Right renal cortex interstitium (tissue), 3 donors: Measurements from ENCODE around the gene HOXA6. TPM values are rescaled to one million over a fixed set of nuclear protein-coding genes. Genes with fewer than 3 reads are reported as not detected.

ENCODE experiments used
- DNase-seq, 3 donors: peaks; one replicate each; pipeline ENCODE4 v3.0.0-alpha.2; 2013; ENCODE audit warnings: low read depth in 3 of 3, low spot score in 2 of 3
- polyA plus RNA-seq, 3 donors: library from polyadenylated mRNA; unstranded; fragments of 120-200 nt; gene quantifications; one replicate each; pipeline ENCODE4 v1.2.1, GENCODE V29; 2013; ENCODE audit not compliant: insufficient read length in 3 of 3

The HOXA6 gene
- polyA plus RNA-seq, 3 donors, result 18.7 to 24.4 (median 22.0) TPM

DNA sequence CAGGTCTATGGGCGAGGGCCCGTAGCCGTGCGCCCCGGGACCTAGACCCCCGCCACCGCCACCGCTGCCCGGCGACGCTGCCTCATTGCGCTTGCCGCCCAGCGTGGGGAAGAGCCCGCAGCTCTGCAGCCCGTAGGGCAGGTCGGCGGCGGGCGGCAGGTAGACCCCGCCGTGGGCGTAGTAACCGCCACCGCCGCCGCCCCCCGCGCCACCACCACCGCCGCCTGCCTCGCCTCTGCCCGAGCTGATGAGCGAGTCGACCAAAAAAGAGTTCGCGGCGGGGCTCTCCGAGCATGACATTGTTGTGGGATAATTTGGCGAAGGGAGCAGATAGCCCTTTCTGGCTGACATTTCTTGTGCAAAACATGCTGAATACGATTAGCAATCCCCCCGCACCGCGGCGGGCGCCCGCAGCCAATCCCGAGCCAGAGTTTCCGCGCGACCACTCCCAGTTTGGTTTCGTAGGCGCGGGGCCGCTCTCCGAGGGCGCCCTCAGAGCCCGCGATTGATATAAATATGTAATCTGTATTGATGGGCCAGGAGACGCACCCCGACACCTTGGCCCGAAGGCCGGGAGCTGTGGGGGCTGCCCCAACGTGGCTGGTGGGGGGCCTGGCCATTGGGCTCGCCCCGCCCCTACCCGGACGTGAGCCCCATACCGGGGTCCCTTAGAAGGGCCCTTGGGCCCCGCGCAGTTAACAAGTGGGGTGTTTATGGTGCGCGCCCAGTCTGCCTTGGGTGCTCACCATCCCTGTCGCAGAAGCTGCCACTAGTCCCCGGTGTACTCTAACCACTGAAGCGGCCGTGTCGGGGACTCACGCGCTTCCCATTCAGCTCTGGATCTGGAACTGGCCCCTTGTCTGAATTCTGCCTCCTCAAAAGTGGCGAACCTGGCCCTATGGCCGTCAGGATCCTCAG is 26.6 kb upstream of the HOXA6 start, which contains the start of gene HOXA10:
TSS of gene HOXA10 (minus strand) at position 365 of the 918 bp plus-strand sequence. CDS start at position 351, 14 bp downstream.
- no peak for DNase-seq

DNA sequence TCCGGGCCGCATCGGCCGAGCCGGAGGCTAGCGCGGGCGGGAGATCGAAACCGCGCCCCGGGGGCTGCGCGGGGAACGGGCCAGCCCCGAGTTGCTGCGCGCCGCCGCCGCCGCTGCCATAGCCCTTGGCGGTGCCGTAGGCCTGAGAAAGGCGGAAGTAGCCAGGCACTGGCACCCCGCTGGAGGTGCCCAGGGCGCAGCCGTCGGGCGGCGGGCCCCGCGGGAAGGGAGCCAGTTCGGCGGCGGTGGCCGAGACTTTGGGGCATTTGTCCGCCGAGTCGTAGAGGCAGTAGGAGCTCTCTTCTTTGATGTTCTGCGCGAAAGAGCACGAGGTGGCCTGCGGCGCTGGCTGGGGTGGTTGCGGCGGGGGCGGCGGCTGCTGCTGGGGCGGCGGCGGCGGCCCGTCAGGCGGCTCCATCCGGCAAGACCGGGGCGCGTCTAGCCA is 26.0 kb upstream of the HOXA6 start:
- no peak for DNase-seq

DNA sequence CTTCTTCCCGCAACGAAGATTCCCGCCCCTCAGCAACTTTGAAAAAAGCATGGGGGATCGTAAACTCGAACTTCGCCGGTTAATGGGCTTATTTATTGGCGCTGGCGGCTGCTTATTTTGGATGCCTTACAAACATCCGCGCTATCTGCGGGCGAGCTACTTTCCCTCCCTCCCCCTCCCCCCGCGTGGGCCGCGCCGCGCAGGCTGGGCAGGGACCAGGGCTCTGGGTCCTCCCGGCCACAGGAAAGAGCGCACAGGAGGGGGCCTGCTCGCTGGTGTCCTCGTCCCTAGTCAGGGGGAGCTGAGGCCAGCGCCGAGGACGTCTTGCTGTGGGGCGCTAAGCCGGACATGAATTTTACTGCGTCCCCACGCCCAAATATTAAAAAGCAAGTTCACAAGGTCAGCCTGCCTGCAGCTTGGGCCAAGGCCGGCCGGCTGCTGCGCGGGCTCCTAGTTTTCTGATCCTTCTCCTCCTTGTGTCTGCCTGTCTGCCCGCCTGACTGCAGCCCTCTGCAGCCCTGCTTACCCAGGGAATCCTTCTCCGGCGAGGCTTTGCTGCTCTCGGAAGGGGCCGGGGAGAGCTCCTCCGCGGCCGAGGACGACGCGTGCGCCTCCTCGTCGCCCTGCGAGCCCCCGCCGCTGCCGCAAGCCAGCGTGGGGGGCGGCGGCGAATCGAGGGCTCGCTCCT is 25.4 kb upstream of the HOXA6 start:
- DNase-seq, result no peak

DNA sequence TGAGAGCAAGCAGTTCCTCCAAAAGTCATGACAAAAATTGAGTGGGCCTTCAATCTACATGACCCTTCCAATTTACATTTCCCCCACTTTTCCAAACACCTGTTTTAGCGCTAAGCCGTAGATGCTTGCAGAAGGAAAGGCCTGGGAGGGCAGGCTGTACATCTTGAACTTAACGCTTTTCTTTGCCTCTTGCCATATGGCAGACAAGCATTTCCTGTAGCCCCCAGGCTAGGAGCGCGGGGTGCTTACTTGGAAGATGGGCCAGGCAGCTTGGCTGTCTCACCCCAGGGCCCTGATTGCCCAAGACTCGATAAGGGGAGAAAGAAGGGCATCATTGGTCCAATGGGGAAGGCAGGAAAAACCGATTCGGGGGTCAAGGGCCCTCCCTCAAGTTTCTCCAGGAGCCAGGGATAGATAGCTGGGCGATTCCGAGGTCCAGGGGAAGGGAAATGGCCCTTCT is 24.8 kb upstream of the HOXA6 start:
- no peak for DNase-seq

DNA sequence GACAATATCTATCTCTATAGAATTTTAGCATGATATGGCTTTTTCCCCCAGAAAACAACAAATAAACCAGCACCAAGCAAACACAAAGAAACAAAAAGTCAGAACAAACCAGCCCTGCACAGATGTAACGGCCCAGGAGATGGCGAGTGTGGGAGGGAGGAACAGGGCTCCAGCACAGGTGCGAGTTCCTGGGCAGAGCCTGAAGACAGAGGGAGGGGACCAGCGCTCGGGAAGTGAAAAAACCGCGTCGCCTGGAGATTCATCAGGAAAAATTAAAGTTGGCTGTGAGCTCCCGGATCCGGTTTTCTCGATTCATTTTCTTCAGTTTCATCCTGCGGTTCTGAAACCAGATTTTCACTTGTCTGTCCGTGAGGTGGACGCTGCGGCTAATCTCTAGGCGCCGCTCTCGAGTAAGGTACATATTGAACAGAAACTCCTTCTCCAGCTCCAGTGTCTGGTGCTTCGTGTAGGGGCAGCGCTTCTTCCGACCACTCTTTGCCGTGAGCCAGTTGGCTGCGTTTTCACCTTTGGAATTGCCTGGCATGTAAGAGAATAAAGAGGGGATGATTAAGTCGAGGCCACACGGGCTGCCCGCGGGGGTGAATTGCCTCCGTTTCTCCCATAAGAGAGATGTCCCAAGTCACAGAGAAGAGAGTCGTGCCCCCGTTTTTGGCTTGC is 24.2 kb upstream of the HOXA6 start:
- DNase-seq, result no peak

DNA sequence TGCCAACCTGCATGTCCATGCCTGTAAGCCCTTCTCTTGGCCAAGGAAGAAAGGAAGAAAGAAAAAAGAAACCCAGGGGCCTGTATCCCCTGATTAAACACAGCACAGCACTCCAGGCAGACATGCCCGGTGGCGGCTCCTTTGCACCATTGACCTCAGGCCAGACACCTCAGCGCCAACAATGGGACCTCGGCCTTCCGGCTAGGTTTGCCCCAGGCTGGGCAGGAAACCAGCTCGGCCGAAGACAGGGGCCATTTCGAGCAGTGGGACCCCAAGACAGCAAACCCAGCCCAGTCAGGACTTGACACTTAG is 23.7 kb upstream of the HOXA6 start:
- DNase-seq, result no peak

DNA sequence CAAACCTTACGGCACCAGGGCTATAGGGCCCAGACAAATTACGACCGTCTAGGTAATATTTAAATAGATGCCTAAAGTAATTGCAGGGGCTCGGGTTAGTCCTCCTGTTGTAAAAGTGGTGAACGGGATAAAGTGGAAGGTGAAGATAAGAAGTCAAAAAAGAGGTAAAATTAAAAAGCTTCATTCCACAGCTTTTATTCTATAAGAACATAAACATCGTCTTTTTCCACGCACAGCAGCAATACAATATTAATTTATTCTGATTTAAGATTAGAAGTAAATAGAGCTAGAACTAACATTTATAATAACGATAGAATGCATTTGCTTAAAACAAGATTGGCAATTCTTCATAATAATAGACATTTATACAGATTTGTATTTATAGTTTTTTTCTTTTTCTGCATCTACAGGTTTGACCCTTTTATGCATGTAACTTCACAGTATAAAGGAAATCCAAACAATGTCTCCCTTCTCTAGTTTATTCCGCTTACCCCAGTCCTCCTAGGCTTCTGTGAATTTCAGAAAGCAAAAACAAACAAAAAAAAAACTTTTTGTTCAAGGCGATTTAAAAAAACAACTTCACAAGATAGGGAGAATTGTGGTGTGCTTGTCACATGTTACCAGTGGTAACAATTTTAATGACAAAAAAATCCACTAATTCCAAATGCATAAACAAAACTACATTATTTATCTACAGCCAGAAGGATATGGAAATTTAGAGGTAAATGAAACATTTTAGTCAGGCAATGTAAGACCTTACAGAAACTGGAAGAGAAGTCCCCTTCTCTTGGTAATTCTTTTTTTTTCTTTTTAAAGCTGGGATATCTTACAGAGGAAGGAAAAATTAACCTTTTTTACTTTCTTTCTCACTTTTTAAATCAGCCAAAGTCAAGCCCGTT is 23.1 kb upstream of the HOXA6 start:
- DNase-seq, result no peak

DNA sequence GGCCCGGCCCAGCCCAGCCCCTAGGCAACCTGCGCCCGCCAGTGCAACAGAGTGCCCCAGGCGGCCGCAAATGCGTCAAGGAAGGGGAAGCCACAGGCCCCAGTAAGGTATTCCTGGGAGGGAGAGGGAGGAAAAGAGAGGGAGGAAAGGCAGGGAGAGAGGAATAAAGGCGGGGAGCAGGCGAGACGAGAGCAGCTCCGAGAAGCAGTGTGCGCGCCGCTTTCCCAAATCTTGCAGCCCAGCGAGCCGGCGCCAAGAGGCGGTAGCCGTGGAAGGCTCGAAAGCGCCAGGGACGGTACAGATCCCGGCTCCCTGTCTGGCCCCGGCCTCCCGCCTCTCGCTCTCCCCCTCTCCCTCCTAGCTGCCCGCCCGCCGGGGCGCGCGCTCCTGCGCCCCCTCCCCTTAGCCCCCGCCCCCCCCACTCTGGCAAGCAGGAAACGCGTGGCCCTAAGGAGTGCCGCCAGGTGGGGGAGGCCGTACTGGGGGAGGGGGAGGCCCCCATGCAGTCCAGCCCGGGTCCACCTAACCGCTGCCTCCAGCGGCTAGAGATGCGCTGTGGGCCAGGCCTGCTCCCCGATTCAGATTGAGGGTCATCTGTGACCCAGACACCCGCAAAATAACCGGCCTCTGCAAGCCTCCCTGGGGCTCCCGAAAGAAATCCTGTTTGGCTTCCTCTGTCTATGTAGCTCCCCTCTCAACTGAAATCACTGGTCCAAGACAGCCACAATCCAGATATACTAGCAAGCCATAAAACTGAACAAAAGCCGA is 22.3 kb upstream of the HOXA6 start:
- no peak for DNase-seq

DNA sequence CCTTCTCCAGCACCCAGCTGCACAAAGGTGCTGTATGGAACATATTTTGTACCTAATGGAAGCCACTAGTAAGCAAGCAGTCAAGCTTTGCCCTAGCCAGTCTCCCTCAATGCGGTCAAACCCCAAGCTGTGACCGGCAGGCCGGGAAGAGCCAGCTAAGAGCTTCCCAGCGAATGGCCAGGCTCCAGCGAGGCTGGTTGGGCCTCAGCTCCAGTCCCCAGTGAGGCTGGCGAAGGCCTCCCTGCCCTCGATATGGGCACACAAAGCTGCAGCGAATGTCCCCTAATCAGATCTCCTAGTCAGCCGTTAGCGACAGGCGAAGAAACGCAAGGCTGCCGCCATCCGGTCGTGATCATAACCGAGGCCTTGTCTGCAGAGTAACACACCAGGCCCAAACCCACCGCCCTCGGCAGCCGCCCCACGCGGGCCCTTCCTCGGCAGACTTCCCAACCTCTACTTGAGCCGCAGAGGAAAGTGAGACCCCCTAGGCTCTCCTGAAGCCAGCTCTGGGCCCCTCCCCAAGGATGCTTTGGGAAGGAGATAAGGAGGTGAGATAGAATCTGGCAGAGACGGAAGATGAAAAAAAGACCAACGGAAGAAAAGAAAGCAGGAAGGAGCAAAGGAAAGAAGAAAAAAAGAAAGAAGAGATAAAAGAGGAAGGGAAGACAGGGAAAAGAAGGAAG is 20.8 kb upstream of the HOXA6 start:
- DNase-seq, result no peak

DNA sequence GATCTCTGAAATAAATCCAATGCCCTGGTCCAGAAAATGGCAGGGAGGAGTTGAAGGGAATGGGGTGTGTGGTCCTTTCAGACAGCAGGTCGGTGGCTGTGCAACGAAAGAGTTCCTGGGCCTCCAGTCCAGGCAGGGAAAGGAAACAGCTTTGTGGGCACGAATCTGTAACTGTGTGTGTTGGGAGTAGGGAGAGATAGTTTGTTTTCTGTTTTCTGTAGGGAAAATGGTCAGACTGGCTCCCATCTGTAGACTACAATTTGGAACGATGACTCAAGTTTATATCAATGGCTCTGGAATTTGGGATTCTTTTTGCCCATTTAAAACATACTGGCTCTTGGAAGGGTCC is 20.3 kb upstream of the HOXA6 start:
- no peak for DNase-seq

DNA sequence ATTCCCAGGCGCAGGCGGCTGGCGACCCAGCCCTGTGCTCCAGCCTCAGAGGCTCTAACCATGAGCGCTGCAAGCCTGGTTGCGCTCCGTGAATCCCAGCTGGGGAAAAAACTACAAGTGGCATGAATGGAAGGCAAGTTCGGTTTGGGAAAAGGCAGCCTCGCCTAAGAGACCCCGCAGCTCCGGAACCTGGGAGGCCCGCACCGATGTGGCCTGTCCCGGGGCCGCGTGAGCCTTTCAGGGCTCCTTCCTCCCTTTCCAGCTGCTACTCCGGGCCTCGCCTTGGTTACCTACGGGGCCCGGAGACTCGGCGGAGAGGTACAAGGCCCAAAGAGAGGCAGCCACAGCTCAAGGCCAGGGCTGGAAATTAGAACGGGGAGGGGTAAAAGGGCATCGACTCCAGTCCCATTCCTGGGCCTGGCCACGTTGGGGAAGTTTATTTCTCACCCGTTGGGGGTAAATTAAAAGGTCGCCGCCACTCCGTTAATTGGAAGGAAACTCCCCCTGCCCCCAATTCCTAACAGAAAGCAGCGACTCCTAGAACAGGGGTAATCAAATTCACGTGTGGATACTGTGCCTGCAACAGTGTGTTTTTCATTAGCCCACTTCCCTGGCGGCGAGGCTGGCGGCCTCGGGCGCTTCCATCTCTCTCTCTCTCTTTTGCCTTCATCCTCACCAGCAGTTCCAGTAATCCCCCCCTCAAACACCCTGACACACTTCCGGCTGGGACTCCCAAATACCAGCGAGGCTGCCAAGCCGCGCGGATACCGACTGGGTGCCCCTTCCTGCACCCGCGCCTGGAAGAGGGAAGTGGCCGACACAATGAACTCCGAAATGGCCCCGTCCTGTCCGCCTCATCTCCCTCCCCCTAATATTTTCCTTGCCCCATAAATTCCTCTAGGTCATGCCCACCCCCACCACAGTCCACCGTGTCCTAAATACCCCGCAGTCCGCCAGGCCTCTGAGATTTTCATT is 19.2 kb upstream of the HOXA6 start:
- DNase-seq, result no peak

DNA sequence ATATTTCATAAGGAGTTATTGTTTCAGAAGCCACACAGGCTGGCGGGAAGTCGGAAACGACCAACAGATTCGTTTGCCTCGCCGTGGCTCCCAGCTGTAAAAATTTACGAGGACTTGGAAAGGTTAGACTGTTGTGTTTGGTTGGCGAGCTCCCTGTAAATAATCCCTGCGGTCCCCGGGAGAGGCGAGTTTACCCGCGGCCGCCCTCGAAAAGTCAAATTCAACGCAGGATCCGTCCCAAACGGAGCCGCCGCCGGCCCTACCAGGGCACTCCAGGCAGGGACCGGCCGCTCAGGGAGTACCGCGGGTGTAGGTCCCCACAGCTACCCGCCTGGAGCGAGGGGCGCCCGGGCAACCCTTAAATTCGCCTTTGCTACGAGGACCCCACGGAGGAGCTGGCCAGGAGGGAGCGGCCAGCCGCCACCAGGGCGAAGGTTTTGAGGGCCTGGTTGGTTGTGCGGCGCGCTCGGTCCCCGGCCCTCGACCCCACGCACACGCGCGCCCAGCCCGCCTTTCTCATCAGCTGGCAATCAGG is 18.5 kb upstream of the HOXA6 start:
- peak in 1 of 3 donors; percentile 81 for DNase-seq

DNA sequence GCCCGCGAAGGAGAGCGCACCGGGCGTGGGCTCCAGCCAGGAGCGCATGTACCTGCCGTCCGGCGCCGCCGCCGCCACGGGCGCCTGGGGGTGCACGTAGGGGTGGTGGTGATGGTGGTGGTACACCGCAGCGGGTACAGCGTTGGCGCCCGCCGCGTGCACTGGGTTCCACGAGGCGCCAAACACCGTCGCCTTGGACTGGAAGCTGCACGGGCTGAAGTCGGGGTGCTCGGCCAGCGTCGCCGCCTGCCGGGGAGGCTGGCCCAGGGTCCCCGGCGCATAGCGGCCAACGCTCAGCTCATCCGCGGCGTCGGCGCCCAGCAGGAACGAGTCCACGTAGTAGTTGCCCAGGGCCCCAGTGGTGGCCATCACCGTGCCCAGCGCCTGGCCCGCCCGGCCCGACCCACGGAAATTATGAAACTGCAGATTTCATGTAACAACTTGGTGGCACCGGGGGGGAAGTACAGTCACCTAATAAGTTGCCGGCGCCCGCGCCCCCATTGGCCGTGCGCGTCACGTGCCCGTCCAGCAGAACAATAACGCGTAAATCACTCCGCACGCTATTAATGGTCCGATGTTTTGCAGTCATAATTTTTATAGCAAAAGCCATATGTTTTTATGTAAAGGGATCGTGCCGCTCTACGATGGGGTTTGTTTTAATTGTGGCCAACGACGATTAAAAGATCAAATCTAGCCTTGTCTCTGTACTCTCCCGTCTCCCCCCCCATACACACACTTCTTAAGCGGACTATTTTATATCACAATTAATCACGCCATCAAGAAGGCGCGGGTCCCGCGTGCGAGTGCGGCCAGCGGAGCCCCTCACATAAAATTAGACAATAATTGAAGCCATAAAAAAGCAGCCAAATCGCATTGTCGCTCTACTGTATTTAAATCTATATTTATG is 17.8 kb upstream of the HOXA6 start, which contains the start of gene HOXA9:
TSS of gene HOXA9 (minus strand) at position 449 of the 907 bp plus-strand sequence. CDS start at position 369, 80 bp downstream.
- DNase-seq, result peak; percentile 88 to 93 (median 91)

DNA sequence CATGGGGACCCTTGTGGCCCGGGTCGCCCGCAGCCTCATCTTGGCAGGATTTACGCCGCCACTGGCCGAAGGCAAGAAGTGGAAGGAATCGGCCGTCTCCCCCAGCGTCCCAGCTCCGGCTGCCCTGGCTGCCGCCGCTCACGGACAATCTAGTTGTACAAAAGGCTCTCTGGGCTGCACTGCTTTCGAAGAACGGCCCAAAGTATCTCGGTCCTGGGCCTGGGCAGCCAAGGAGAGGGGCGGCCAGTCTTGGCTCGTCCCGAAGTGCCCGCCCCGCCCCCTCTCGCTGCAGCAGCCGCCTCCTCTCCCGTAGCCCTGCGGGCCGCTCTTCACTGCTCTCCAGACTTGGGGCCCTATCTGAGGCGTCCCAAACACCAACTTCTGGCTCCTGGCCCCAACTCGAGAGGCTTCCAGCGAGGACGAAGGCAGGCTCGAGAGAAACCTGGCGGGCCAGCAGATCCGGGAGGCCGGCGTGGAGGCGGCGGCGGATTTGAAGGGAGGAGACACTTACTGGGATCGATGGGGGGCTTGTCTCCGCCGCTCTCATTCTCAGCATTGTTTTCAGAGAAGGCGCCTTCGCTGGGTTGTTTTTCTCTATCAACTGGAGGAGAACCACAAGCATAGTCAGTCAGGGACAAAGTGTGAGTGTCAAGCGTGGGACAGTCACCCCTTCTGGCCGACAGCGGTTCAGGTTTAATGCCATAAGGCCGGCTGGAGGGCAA is 17.0 kb upstream of the HOXA6 start:
- no peak for DNase-seq

DNA sequence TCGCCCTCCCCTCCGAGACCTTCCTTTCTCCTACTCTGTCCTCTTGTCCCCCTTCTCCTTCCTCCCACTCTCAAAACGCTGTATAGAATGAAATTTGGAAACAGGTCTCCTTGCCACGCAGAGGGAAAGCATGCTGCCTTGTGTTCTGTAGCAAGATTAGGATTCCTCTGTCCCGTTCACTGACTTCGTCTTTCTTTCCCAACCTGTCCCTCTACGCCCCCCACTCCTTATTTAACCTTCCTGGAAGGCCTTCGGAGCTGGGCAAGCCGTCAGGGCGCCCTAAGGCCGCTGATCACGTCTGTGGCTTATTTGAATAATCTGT is 16.4 kb upstream of the HOXA6 start:
- DNase-seq, result no peak
